DMS79 (cell line): ENCODE measurements around the gene ADAMTSL1.
A peak's percentile ranks its signal among the peaks of the same experiment; 100 is the strongest.

ENCODE experiments used
- DNase-seq: peaks from one replicate; lab custom pipeline; 2025; lab: John Stamatoyannopoulos, UW

The ADAMTSL1 gene

DNA sequence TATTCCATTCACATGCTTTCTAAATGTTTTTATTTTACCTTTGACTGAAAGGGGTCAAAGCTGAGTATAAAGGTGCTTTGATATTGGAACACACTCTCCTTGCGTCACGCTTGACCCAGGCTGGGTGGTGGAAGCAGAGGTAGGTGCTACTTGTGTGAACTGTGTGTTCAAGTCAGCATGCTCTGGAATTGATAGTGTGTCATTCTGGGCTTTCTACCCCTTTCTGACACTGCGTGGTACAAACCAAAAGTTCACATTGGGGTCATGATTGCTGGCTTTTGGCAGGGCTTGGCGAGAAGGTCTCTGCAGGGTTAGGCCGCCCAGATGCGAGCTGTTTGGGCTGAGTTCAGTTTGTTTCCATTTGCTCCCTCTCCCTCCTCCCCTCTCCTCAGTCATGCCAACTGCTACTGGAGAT is 131.8 kb downstream of the ADAMTSL1 start:
- no peak for DNase-seq

DNA sequence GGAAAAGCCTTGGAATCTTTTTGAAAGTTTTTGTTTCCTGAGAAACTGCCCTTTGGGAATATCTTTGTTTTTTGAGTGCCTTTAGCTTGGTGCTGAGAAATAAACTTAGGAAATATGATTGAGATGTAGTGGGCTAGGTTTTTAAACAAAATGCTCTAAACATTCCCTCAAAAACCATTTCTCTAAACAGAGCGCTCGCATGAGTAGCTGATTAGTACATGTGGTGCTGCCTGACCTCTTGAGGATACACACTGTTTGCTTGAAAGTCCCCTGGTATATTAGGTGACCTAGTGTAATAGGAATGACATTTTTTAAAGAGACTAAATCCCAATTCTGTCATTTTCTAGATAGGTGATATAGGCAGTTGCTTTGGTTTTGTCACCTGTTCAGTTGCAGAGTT is 132.3 kb downstream of the ADAMTSL1 start:
- no peak for DNase-seq

DNA sequence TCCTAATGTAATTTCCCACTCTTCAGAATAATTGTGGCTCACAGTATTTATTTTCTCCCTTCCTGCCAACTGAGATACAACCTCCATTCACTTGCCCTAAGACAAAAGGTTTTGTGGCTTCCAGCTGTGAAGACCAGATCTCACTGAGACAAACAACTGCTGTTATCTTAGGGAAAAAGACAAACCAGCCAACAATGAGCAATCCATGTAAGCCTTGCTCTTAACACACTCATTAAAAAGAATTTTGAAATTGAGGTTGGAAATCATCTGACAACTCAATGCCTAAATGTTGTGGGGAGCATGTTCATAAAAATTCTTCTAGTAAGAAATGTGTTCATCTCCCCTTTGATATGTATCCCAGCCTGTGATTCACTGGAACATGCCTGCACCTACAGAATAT is 132.9 kb downstream of the ADAMTSL1 start:
- no peak for DNase-seq

DNA sequence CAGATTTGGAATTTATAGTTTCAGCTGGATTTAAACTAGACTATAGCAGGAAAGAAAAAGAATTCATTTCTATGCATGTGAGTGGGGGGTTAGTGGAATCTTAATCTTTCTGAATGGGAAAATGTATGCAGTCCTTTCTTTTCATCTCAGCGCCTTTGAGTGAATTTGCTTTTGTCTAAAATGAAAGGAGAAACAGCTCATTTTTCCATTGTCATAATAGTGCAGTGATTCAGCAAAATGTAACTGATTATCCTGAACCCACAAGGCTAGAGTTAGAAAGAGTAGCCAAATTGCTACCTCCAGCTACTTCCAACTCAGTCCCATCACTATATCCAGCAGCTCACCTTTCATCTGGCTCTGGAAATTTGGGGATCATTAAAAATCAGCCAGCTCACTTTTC is 134.4 kb downstream of the ADAMTSL1 start:
- no peak for DNase-seq

DNA sequence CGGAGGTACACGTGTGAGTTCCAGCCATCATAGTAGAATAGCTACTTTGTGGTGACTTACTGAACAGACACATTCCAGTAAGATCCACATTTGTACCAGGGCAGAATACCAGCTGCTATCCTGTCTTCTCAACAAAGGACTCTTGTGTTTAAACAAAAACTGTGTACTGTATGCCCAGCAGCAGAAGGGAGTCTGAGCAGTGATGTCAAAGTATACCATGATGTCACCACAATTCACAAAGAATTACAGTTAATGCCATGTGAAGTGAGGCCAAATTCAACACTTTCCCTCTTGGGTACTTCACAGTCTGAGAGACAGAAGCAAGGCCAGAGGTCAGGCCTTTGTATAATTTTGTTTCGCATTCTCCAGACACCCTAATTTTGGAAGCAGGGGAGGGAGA is 137.0 kb downstream of the ADAMTSL1 start:
- DNase-seq = no peak

DNA sequence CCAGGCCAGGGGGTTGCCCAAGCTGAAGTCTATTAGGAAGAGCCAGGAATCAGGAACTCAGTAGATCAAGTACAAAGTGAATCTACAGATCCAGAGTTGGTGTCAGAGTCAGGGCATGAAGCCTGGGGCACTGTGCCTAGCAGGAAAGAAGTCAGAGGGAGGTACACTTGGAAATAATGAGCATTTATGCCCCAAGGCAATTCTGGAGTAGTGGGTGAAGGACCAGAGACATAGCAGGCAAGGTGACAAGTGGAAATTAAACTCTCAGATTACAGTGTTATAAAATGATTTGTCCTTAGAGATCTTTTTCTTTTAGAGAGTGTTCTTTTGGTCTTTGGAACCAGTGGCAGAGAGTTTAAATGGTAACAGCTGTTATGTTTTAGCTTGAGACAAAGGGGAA is 138.0 kb downstream of the ADAMTSL1 start:
- peak; percentile 17 for DNase-seq

DNA sequence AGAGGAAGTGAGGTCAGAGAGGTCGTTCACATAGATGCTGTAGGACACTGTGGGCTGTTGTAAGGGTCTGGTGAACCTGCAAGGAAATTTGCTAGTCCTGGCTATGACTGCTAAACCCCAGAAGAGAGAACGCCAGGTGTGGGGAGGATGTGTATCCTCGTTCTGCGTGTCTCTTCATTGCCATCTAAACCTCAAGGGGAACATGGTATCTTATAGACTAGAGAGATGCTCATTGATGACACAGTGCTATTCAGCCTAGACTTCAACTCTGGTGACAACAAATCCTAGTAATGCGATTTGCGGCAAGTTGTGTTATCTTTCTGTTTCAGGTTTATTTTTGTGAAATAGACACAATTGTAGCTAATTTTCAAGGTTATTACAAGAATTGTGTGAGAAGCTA is 140.2 kb downstream of the ADAMTSL1 start:
- DNase-seq = no peak

DNA sequence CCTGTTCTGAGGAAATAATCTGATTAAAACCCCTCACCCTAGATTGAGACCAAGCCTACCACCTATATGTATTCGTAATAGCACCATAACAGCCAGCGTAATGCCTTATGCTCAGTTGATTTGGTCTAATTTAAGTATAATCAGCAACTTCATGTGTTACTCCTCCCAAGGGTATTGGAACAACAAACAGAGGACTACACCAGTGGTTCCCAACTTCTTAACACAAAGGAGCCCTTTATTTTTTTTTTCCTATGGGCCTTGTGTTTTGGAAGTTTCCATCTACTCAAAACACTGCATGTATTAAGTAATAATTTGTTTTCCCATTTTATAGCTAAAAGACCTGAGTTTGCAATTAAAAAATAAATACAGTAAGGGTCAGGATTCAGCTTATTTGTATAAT is 140.7 kb downstream of the ADAMTSL1 start:
- no peak for DNase-seq

DNA sequence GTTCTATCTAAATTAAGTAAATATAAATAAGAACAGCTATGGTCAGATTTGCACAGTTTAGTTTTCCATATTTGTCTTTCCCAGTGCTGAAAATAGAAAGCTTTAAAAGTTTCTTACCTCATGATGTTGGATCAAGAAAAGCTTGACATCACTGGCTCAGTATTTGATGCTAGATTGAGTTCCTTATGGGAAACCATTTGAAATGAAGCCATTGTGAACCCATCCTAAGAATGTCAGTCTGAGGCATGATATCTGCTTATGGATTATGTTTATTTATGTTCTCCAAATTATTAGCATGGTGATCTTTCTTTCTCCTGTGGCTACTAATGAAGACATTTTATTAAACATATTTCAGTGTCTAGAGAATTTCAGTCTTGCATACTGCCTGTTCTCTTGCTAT is 143.0 kb downstream of the ADAMTSL1 start:
- no peak for DNase-seq

DNA sequence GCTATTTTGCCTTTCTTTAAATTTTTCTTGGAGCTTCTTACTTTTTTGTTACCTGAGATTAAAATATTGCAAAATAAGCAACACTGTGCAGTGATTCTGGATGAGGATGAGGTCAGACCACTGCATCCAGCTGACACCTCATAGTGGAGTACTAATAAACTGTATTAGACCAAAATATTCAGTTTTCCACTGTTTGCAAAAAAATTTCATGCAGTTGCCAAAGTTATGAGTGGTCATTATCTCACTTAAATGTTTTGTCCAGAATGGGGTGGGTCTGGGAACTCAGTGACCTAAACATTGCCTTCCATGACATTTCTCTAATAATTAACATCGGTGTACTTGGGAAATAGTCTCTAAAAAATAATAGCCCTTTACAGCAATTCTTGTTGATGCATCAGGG is 143.8 kb downstream of the ADAMTSL1 start:
- DNase-seq = no peak

DNA sequence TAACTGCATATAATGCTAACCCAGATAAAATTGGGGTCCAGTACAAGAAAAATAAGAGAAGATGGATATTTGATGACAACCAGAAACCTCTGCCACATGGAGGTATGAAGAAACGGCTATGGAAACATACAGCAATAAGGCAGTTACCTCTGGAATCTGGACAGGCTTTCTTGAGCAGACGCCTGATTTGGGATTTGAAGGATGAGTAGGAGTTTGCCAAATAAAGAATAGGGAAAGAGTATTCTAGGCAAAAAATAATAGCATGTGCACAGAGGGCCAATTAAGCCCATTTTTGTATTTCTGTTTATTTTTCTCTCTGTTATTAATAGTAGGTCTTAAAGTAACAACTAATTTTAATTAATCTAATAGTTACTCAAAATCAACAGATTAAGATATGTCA is 144.9 kb downstream of the ADAMTSL1 start:
- no peak for DNase-seq

DNA sequence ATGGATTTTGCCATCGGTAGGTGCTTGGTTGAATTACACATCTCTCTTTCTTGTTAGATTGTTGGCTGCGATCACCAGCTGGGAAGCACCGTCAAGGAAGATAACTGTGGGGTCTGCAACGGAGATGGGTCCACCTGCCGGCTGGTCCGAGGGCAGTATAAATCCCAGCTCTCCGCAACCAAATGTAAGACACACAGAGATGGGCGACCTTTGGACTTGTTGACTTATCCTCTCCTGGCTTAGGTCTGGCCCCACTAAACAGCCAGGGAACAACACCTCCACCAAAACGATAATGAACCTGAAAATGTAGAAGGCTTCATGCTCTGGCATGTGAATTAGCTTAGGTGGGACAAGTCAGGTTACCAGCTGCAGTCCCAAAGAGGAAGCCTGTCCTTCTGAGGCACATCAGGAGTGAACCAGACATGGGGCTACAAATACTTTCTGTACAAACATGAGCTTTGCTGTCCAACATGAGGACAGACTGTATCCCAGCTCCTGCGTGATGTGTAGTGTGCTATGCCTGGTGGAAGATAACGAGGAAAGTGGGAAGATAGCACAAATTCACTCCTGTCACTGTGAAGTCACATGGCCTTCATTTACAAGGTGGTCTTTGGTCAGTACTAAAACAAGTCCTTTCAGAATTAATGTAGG is 148.4 kb downstream of the ADAMTSL1 start:
- DNase-seq = no peak

DNA sequence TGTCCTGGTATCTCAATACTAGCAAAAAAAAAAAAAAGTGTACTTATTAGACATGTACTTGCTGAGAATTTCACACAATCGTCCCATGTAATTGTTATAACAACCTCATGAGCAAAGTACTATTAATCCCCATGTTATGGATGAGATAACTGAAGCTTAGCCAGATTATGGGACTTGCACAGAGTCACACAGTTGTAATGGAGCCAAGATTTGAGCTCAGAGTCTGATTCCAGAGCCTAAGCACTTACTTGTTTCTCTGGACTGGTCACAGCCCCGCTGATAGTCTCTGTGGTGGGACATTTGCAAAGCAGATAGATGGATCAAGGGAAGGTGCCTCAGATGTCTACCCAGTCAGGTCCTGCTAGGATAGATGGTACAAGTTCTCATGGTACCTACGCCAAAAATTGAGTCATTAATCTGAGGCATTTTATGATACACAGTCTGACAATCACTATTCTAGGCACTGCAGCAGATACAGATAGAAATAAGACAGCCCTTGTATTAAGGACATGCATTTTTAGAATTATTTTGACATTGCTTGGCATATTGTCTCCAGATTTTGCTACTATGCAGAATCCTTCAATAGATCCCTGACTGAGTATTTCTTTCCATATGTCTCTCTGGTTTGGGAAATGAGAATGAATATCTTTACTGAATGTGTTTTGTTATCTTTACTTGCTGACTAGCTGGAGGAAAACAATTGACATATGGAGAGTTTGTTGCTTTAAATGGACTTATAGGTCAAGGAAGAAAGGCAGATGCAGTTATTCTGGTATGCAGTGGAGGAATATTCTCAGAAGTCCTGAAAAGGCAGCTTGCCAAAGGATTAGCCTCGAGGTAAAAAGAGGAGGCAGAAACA is 149.5 kb downstream of the ADAMTSL1 start:
- DNase-seq = no peak

DNA sequence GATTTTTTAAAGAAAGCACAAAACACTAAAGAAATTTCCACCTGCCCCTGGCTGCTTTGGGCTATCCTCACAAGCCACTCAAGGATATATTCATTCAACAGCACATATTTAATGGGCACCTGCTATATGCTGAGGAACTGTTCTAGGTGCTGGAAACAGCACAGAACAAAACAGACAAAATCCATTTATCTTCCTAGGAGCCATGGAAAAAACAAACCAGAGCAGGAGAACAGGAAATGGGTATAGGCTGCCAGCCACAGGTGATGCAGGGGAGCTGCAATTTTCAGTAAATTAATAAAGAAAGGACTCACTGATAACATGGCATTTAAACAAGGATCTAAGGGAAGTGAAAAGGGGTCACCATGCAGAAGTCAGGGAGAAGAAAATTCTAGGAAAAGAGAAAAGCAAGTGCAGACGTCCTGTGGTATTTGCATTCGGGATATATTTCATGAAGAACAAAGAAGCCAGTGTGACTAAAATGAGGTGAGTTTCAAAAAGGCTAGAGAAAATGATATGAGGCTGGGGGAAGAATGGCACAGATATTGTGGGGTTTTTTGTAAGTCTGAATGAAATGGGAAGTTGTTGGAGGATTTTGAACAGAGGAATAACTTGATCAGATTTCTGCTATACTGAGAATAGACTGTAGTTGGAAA is 152.2 kb downstream of the ADAMTSL1 start:
- no peak for DNase-seq

DNA sequence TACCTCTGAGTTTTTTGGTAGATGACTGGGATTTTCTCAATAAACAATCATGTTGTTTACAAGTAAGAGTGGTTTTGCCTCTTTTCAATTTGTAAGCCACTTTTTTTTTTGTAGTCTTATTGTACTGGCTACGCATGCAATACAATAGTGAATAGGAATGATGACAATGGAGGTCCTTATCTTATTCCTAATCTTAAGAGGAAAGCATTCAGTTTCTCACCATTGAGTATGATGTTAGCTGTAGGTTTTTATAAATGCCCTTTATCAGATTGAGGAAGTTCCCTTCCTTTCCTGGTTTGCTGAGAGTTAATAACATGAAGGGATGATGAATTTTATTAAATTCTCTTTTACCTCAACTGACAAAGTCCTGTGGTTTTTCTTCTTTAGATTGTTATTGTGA is 155.2 kb downstream of the ADAMTSL1 start:
- no peak for DNase-seq

DNA sequence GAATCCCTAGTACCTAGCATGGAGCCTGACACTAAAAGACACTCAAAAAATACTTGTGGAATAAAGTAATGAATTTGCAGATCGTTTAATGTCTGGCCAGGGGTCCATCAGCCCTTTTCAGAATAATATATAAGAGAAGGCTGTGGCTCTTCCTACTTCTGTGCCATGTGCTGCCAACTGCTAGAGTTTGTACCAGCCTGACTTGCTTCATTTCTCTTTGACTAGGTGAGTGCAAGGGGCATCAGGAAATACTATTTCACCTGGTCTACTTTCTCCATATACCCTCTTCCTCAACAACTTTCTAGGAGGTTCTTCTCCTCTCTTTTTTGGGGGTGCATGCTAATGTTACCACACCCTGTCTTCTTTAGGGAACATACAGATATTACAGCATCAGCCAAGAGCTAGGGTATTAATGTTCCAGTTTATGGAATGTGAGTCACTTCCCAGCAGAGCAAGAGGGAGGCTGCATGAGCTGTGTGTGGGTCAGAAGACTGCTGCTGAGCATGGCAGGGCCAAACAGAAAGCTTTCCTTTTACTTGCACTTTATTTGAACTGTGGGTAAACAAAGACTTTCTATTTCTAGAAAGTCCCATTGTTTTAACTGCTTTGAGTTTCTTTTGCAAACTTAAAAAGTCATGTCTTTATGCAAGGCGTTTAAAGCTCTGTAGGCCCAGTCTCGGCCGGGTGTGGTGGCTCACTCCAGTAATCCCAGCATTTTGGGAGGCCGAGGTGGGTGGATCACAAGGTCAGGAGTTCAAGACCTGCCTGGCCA is 158.9 kb downstream of the ADAMTSL1 start:
- DNase-seq = no peak

DNA sequence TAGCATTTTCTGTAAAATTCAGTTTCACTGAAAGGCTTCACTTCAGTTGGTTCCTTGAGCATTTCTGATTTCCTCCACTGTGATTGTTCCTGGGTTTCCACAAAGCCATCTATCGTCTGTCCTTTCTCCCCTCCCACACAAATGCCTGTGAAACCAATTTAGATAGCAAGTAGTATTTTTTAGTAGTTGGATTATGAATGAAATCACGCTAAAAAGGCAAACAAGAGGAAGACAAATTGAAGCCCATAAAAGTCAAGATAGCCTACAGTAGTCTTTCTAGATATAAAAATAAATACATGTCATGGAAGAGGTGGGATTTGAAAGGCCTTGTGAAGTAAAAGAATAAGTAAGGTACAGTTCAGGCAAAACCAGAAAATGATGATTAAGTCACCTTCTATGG is 162.8 kb downstream of the ADAMTSL1 start:
- DNase-seq = no peak

DNA sequence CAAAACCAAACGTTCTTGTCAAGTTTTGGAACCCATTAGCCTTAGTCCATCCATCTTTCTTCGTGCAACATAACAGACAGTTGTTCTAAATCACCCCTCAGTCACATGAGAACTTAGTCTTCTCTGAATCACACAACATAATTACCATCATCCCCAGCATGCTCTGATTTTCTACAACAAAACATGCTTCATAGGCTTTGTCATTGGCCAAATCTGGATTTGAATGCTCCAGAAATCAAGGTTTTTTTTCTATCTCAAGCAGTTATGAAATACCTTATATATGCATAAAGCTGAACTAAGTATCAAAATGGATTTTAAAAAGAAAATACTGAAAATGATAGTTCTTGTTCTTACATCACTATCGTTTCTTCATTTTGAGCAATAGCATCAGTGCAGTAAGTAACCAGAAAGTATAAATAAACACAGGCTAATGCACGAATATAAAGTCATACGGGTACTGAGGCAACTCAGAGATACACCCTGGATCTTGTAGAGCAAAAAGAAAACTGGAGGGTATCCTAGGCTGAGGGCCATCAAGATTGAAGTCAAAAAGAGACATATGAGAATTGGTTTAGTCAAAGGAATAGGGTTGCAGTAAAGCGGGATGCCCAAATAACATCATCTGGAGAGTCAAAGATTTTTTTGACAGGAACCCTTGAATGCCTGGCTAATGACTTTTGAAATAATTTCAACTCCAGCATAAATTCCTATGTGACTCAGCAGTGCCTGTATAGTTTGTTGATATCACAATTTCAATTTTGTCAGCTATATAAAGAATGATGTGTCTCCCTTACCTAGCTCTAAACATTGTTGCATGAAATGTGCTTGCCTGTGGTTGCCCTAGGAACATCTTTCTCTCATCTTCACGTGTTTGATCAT is 164.7 kb downstream of the ADAMTSL1 start:
- DNase-seq = no peak

DNA sequence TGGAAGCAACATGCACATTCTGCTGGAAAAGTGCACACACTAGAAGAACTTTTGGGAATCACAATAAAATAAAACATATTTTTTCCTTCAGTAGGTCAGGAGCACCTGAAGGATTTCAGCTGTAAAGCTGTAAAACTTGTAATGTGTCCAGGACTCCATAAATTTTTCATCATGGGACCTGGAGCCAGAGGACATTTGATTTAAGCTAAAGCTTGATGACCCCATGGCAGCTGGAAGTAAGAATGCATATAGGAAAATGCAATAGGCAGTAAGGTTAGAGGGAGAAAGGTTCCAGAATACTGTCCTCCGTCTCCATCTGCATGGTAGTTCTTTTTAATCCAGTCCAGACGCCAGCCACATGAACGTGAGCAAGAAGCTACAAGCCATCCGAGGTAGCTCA is 166.0 kb downstream of the ADAMTSL1 start:
- no peak for DNase-seq

DNA sequence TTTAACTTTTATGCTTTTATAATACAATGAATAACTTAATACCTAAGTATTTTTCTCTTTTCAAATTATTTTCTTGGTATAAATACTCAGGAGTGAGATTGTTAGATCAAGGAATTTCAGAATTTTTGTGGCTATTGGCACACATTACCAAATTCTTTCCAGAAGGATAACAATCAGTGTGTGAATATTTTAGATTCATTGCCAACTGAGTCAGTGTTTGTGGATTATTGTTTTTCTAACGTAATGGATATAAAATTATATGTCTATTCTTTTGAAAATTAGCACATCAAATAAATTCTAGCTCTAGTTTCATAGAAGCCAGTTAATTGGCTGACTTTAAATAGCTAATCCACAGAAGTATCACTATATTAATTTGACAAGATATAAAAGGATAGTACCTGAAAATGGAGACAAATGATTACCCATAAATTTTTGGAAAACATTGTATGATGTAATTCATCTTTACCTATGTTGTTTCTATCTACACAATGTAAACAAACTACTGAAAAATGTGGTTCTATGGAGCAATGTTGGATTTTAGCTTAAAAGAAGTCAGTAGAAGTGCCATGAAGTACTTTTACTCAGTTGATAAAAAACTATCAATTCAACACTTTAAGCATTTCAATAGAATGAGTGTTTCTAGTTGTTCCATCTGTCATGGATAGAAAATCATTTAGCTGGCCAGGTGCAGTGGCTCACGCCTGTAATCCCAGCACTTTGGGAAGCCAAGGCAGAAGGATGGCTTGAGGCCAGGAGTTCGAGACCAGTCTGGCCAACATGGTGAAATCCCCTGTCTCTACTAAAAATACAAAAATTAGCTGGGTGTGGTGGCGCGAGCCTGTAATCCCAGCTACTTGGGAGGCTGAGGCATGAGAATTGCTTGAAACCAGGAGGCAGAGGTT is 185.1 kb downstream of the ADAMTSL1 start:
- DNase-seq = no peak
